OCI-LY1 (cell line): ENCODE measurements around the gene NTRK3.

Experiments
- H2AFZ ChIP-seq: fragments of 200-600 bp; sonication (generic), shearing (Covaris generic); 2 replicates; pipeline ENCODE4 v1.6.0; 2014; ENCODE audit warnings: antibody characterized with exemption, mild to moderate bottlenecking, low read length
- H3F3A ChIP-seq: fragments of 200-600 bp; sonication (generic), shearing (Covaris generic); 2 replicates; pipeline ENCODE4 v1.6.0; 2014; ENCODE audit warnings: mild to moderate bottlenecking, antibody characterized with exemption, low read length, moderate library complexity; ENCODE audit not compliant: insufficient read depth
- H3K27ac ChIP-seq: fragments of 200-600 bp; sonication (generic); 2 replicates; pipeline ENCODE4 v1.5.1; 2014; ENCODE audit warnings: low read length, mixed run types, mild to moderate bottlenecking, low read depth; ENCODE audit not compliant: poor library complexity, severe bottlenecking
- H3K27me3 ChIP-seq: fragments of 200-600 bp; sonication (generic); 2 replicates; pipeline ENCODE4 v1.6.0; 2014; ENCODE audit warnings: antibody characterized with exemption, mild to moderate bottlenecking, low read length, moderate library complexity; ENCODE audit not compliant: insufficient read depth
- H3K36me3 ChIP-seq: fragments of 200-600 bp; sonication (generic); 2 replicates; pipeline ENCODE4 v1.6.1; 2014; ENCODE audit warnings: mild to moderate bottlenecking, antibody characterized with exemption, low read length, moderate library complexity, mixed read lengths; ENCODE audit not compliant: insufficient read depth
- H3K4me1 ChIP-seq: fragments of 200-600 bp; sonication (generic); 2 replicates; pipeline ENCODE4 v1.5.1; 2014; ENCODE audit warnings: mild to moderate bottlenecking, low read length, moderate library complexity; ENCODE audit not compliant: insufficient read depth, severe bottlenecking
- H3K4me2 ChIP-seq: fragments of 200-600 bp; sonication (generic), shearing (Covaris generic); 2 replicates; pipeline ENCODE4 v1.6.1; 2014; ENCODE audit warnings: low read length
- H3K4me3 ChIP-seq: fragments of 200-600 bp; sonication (generic); 2 replicates; pipeline ENCODE4 v1.5.1; 2014; ENCODE audit warnings: low read length, low read depth, mild to moderate bottlenecking, mixed read lengths; ENCODE audit not compliant: poor library complexity, severe bottlenecking
- H3K79me2 ChIP-seq: fragments of 200-600 bp; shearing (Covaris generic); 2 replicates; pipeline ENCODE4 v1.6.1; 2016; ENCODE audit warnings: mixed run types, low read length, mixed read lengths; ENCODE audit not compliant: insufficient read depth
- H3K9ac ChIP-seq: fragments of 200-600 bp; sonication (generic), shearing (Covaris generic); 2 replicates; pipeline ENCODE4 v1.6.1; 2014; ENCODE audit warnings: mild to moderate bottlenecking, low read length, mixed read lengths
- H3K9me2 ChIP-seq: fragments of 200-600 bp; sonication (generic), shearing (Covaris generic); 2 replicates; pipeline ENCODE4 v1.6.1; 2014; ENCODE audit warnings: low read depth, mild to moderate bottlenecking, low read length, mixed read lengths
- H3K9me3 ChIP-seq: fragments of 200-600 bp; shearing (Covaris generic); 2 replicates; pipeline ENCODE4 v1.6.1; 2014; ENCODE audit warnings: low read length, mixed read lengths
- H4K20me1 ChIP-seq: fragments of 200-600 bp; sonication (generic), shearing (Covaris generic); 2 replicates; pipeline ENCODE4 v1.6.0; 2016; ENCODE audit warnings: mild to moderate bottlenecking, low read length; ENCODE audit not compliant: insufficient read depth
- CTCF ChIP-seq: fragments of 200-600 bp; sonication (generic), shearing (Covaris generic); IDR thresholded peaks from 2 replicates; pipeline ENCODE4 v1.5.1; 2017; ENCODE audit warnings: mild to moderate bottlenecking, antibody characterized with exemption, low read length, moderate library complexity, mixed read lengths
- EZH2 ChIP-seq: fragments of 200-600 bp; sonication (generic), shearing (Covaris generic); IDR thresholded peaks from 2 replicates; pipeline ENCODE4 v1.8.0; 2017; ENCODE audit warnings: borderline replicate concordance, mixed run types, mild to moderate bottlenecking, antibody characterized with exemption, low read length, moderate library complexity, mixed read lengths

NTRK3 gene

GRCh38 chr15:87826119-87826747, 430.3 kb downstream of the NTRK3 start:
- Histone ChIP-seq H3K9me2 (no peaks in the 10 kb centered on the region), H2AFZ (no peak overlapping the region), H4K20me1 (no peaks in the 10 kb centered on the region), H3K4me2 (no peak overlapping the region), H3K27ac (no peak overlapping the region), H3K9me3 (no peaks in the 10 kb centered on the region), H3K36me3 (no peaks in the 10 kb centered on the region), H3K4me3 (no peak overlapping the region), H3K27me3 (no peaks in the 10 kb centered on the region), H3K79me2 (no peaks in the 10 kb centered on the region), H3K9ac (no peak overlapping the region), H3K4me1 (no peaks in the 10 kb centered on the region), H3F3A (no peaks in the 10 kb centered on the region)
- TF ChIP-seq CTCF (no peak), EZH2 (no peak)

DNA sequence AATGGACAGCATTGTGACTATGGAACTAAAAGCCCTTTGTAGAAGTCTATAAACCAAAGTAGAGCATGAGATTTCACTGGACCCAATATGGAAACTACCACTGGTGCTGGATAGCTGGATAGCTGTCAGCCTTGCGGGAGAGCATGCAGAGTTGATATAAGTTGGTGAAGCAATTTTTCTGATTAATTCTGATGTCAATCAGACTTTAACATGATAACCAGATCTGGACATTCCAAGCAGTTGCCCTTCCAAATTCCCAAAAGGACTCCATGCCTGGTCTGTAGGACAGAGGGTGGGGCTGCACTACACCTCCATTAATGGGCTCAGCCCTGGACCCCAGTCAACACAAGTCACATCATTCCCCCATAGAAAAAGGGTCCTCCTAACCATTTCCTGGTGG, 437.8 kb downstream of the NTRK3 start:
- Histone ChIP-seq H3K4me3 (no peak overlapping the region), H3K27me3 (no peaks in the 10 kb centered on the region), H3K9me2 (no peaks in the 10 kb centered on the region), H3K4me2 (no peak overlapping the region), H3F3A (no peaks in the 10 kb centered on the region), H4K20me1 (no peaks in the 10 kb centered on the region), H3K9me3 (no peaks in the 10 kb centered on the region), H3K27ac (no peak overlapping the region), H3K36me3 (no peaks in the 10 kb centered on the region), H3K79me2 (no peaks in the 10 kb centered on the region), H3K4me1 (no peaks in the 10 kb centered on the region), H2AFZ (no peak overlapping the region), H3K9ac (no peak overlapping the region)
- TF ChIP-seq EZH2 (no peak), CTCF (no peak)

DNA sequence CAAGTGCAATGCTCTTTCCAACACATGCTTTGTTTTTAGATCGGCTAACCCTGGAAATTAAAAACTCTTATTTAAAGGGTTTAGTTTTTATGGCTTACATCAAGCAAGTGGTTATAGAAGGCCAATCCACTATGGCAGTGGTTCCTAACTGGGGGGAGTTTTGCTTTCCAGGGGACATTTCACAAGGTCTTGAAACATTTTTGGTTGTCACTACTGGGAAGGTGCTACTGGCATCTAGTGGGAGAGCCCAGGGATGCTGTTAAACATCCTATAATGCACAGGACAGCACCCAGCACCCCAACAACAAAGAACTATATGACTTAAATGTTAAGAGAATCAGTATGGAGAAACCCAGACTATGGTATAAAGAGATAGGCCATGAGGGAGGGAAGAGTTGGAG, 439.0 kb downstream of the NTRK3 start:
- Histone ChIP-seq H2AFZ (no peak overlapping the region), H3K9ac (no peak overlapping the region), H3K4me1 (no peaks in the 10 kb centered on the region), H3K4me2 (no peak overlapping the region), H3K4me3 (no peak overlapping the region), H3K27ac (no peak overlapping the region), H3F3A (no peaks in the 10 kb centered on the region), H3K27me3 (no peaks in the 10 kb centered on the region), H3K9me2 (no peaks in the 10 kb centered on the region), H4K20me1 (no peaks in the 10 kb centered on the region), H3K36me3 (no peaks in the 10 kb centered on the region), H3K9me3 (no peaks in the 10 kb centered on the region), H3K79me2 (no peaks in the 10 kb centered on the region)
- TF ChIP-seq EZH2 (no peak), CTCF (no peak)
